Activated T-cell treated with anti-CD3 and anti-CD28 coated beads, Interleukin-2, amount 50 U/mL, for 4 hours (primary cell): ENCODE data around the gene FAAH2. TPM values are rescaled to one million over a fixed set of nuclear protein-coding genes. Genes with fewer than 3 reads are reported as not detected.
"Not testable (repeated sequence)": the region's sequence is repeated elsewhere in the genome, so short reads cannot be mapped to it uniquely, and the experiment has no call there.

Experiments used
- ATAC-seq, 2 donors: fragments of 200-7000 bp; cut with Tn5 transposase; one replicate each; pipeline ENCODE4 v1.10.0; 2021
- DNase-seq: peaks from one replicate; pipeline ENCODE4 v3.0.0-alpha.2; 2020
- H3K27me3 Mint-ChIP-seq: one replicate; pipeline ENCODE4 v1.8.0; 2021; ENCODE audit warnings: low read depth, mixed read lengths
- H3K36me3 Mint-ChIP-seq: one replicate; pipeline ENCODE4 v1.8.0; 2022; ENCODE audit warnings: mixed read lengths; ENCODE audit not compliant: insufficient read depth
- H3K4me1 Mint-ChIP-seq: one replicate; pipeline ENCODE4 v1.8.0; 2021; ENCODE audit warnings: low read depth, mixed read lengths
- H3K4me3 Mint-ChIP-seq: one replicate; pipeline ENCODE4 v1.8.0; 2021; ENCODE audit warnings: mild to moderate bottlenecking, moderate library complexity, mixed read lengths
- H3K9me3 Mint-ChIP-seq: one replicate; pipeline ENCODE4 v1.8.0; 2021; ENCODE audit warnings: mixed read lengths
- total RNA-seq, 3 donors: library from RNA; stranded (reverse); gene quantifications; one replicate each; pipeline ENCODE4 v1.2.1, GENCODE V29; 2021

The FAAH2 gene, protein sequence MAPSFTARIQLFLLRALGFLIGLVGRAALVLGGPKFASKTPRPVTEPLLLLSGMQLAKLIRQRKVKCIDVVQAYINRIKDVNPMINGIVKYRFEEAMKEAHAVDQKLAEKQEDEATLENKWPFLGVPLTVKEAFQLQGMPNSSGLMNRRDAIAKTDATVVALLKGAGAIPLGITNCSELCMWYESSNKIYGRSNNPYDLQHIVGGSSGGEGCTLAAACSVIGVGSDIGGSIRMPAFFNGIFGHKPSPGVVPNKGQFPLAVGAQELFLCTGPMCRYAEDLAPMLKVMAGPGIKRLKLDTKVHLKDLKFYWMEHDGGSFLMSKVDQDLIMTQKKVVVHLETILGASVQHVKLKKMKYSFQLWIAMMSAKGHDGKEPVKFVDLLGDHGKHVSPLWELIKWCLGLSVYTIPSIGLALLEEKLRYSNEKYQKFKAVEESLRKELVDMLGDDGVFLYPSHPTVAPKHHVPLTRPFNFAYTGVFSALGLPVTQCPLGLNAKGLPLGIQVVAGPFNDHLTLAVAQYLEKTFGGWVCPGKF
- total RNA-seq, result 1 to 10 TPM; 1.9 to 3.2 (median 2.1) TPM

DNA sequence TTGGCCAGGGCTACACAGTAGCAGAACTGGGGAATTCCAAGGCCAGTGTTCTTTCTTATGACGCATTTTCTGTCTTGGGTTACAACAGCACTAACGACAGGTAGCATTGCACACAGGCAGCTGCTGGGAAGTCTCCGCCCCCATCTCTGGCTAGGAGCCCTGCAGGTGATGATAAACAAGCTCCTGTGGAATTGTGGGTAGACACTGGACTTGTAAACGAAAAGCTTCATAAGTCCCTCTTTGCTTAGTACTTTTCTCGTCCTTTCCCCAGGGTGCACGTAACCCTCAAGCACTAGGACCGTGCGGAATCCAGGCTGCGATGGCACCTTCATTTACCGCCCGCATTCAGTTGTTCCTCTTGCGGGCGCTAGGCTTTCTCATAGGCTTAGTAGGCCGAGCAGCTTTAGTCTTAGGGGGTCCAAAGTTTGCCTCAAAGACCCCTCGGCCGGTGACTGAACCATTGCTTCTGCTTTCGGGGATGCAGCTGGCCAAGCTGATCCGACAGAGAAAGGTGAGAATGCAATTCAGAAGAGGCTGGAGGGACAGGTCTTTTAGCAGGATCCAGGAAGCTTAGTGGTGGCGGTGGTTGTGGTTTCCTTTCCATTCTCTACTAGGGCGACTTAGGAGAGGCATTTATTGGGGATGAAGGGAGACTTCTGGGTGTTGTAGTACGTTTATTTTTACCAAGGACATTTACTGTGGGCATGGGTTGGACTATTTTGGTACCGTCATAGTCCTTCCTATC is at the start of gene FAAH2:
TSS of gene FAAH2 (plus strand) at position 200 of the 745 bp plus-strand sequence. CDS start at position 320, 120 bp downstream.
- no peaks in the 10 kb centered on the region for H3K9me3 Mint-ChIP-seq
- no peaks in the 10 kb centered on the region for H3K36me3 Mint-ChIP-seq
- ATAC-seq (peak; percentile 85 to 87), DNase-seq (peak; percentile 54)
- peak within 1 kb of the TSS; percentile 80 for H3K4me3 Mint-ChIP-seq
- H3K4me1 Mint-ChIP-seq, result peaks cover 48% of the 10 kb centered on the region
- H3K27me3 Mint-ChIP-seq, result no peaks in the 10 kb centered on the region

DNA sequence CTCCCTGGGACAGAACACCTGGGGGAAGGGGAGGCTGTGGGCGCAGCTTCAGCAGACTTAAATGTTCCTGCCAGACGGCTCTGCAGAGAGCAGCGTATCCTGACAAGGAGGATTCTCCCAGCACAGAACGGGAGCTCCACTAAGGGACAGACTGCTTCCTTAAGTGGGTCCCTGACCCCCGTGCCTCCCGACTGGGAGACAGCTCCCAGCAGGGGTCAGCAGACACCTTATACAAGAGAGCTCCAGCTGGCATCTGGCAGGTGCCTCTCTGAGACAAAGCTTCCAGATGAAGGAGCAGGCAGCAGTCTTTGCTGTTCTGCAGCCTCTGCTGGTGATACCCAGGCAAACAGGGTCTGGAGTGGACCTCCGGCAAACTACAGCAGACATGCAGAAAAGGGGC is 44.5 kb upstream of the FAAH2 start:
- ATAC-seq (no peak), DNase-seq (no peak)
- Mint-ChIP-seq H3K4me3 (no peak overlapping the region), H3K4me1 (no peaks in the 10 kb centered on the region), H3K36me3 (peaks cover 13% of the 10 kb centered on the region), H3K27me3 (no peaks in the 10 kb centered on the region), H3K9me3 (peaks cover 19% of the 10 kb centered on the region)

DNA sequence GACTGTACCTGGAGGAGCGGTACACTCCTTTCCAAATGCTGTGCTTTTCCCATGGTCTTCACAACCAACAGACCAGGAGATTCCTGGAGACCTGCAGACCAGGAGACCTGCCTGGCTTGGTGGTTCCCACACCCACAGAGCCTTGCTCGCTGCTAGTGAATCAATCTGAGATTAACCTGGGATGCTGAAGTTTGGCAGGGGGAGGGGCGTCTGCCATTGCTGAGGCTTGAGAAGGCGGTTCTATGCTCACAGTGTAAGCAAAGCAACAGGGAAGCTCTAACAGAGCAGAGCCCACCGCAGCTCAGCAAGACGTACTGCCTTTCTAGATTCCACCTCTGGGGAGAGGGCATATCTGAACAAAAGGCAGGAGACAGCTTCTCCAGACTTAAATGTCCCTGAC is 34.5 kb upstream of the FAAH2 start:
- no peaks in the 10 kb centered on the region for H3K36me3 Mint-ChIP-seq
- DNase-seq (no peak), ATAC-seq (no peak)
- H3K4me1 Mint-ChIP-seq, result no peaks in the 10 kb centered on the region
- peaks cover 9% of the 10 kb centered on the region for H3K9me3 Mint-ChIP-seq
- H3K4me3 Mint-ChIP-seq, result no peak overlapping the region
- no peaks in the 10 kb centered on the region for H3K27me3 Mint-ChIP-seq

DNA sequence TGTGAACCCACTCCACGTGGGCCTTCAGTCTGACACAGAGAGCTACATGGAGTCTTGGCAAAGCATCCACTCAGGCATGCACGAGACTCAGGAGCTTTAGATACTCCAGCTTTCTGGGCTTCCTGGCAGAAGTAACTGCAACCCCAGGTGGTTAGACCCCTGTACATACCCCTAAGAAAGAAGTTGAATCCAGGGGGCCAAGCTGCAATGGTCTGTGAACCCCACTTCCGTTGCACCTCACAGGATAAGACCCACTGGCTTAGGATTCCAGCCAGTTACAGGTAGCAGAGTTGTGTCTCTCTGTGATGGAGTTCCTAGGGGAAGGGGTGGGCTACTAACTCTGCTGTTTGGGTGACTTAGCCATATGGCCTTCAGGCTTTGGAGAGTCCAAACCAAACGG is 21.4 kb upstream of the FAAH2 start:
- ATAC-seq (no peak), DNase-seq (no peak)
- no peaks in the 10 kb centered on the region for H3K4me1 Mint-ChIP-seq
- H3K36me3 Mint-ChIP-seq, result no peaks in the 10 kb centered on the region
- H3K27me3 Mint-ChIP-seq, result peaks cover 2% of the 10 kb centered on the region
- no peak overlapping the region for H3K4me3 Mint-ChIP-seq
- H3K9me3 Mint-ChIP-seq, result peaks cover 17% of the 10 kb centered on the region

DNA sequence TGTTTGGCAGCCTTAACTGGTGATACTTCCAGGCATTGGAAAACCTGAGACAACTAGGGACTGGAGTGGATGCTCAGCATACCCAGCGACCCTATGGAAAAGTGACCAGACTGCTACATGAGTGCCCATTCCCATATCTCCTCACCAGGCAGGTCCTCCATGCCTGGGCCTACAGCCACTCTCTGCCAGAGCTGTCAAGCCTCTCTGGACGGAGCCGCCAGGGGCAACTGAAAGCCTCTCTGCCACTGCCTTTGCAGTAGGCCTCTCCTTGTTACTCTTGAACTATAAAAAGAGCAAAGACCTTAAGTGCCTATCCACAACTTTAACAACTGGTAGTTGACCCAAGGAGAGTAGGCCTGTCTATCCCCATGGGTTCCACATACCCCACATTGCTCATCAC is 20.2 kb upstream of the FAAH2 start:
- no peaks in the 10 kb centered on the region for H3K4me1 Mint-ChIP-seq
- no peaks in the 10 kb centered on the region for H3K36me3 Mint-ChIP-seq
- no peak for ATAC-seq
- peaks cover 2% of the 10 kb centered on the region for H3K27me3 Mint-ChIP-seq
- no peak overlapping the region for H3K4me3 Mint-ChIP-seq
- DNase-seq, result no peak
- H3K9me3 Mint-ChIP-seq, result peaks cover 17% of the 10 kb centered on the region

DNA sequence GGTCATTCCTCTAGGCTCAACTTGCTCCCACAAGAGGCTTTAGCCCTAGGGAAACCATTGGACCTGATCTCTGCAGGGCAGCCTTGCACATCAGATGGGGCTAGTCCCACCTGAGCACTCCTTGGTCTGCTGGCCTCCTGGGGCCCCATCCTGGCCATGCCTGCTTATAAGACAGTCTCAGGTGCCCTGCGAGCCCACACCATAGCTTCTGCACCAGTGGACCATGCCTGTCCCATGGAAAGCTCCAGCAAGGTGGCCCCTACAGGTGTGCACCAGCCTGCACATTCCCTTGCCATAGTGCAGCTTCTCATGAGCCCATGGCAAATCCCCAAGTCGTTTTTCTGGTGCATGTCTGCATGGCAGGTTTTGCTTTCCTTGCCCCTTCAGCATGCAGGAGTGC is 19.6 kb upstream of the FAAH2 start:
- Mint-ChIP-seq H3K4me1 (no peaks in the 10 kb centered on the region), H3K36me3 (no peaks in the 10 kb centered on the region), H3K9me3 (peaks cover 17% of the 10 kb centered on the region), H3K4me3 (no peak overlapping the region), H3K27me3 (peaks cover 2% of the 10 kb centered on the region)
- ATAC-seq (no peak), DNase-seq (no peak)

DNA sequence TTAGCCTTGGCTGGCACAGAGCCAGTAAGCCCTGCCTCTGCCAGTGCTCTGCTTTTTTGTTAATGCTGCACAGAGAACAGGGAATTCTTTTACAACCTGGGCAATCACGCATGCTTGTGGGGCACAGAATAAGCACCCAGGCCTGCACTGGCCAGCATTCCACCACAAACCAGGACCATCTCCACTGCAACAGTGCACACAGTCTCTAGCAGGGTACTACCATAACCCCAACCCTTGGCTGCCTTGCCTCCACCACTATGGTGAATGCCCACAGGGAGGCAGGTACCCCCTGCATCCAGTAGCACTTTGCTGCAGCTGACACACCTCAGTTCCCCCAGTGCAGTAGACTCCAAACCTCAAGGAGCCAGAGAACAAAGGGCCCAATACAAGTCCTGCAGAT is 19.2 kb upstream of the FAAH2 start:
- no peaks in the 10 kb centered on the region for H3K36me3 Mint-ChIP-seq
- H3K4me1 Mint-ChIP-seq, result no peaks in the 10 kb centered on the region
- peaks cover 2% of the 10 kb centered on the region for H3K27me3 Mint-ChIP-seq
- H3K9me3 Mint-ChIP-seq, result peaks cover 17% of the 10 kb centered on the region
- DNase-seq (no peak), ATAC-seq (no peak)
- H3K4me3 Mint-ChIP-seq, result no peak overlapping the region

DNA sequence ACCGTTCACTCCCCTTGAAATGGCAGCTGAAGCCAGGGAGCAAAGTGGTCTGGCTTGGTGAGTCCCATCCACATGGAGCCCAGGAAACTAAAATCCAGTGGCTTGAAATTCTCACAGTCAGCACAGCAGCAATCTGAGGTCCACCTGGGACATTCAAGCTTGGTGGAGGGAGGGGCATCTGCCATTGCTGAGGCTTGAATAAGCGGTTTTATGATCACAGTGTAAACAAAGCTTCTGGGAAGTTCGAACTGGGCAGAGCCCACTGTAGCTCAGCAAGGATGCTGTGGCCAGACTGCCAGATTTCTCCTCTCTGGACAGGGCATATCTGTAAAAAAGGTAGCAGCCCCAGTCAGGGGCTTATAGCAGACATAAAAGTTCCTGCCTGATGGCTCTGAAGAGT is 15.5 kb upstream of the FAAH2 start:
- Mint-ChIP-seq H3K9me3 (peaks cover 17% of the 10 kb centered on the region), H3K36me3 (no peaks in the 10 kb centered on the region), H3K4me1 (no peaks in the 10 kb centered on the region), H3K27me3 (peaks cover 2% of the 10 kb centered on the region), H3K4me3 (no peak overlapping the region)
- ATAC-seq (no peak), DNase-seq (no peak)

DNA sequence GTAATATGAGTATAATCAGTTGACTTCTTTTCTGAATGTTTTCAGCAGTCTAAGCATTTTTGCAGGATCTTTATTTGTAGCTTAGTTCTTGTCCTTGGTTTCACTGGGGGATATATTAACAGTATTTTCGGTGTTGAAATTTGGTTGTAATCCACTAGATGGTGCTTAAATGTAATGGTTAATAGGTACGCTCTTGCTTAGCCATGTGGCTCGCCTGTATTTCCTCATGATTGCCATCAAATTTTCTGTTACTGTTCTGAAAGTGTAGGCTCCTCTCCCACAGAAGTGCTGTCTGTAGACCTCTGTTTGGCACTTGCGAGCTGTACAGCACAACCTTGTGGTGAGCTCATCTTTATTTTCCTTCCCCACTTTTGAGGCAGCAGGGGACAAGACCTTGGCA is 3.9 kb upstream of the FAAH2 start:
- H3K9me3 Mint-ChIP-seq, result no peaks in the 10 kb centered on the region
- H3K4me1 Mint-ChIP-seq, result peaks cover 35% of the 10 kb centered on the region
- DNase-seq (no peak), ATAC-seq (peak in 1 of 2 donors; percentile 31)
- no peak overlapping the region for H3K4me3 Mint-ChIP-seq
- H3K36me3 Mint-ChIP-seq, result no peaks in the 10 kb centered on the region
- H3K27me3 Mint-ChIP-seq, result no peaks in the 10 kb centered on the region

DNA sequence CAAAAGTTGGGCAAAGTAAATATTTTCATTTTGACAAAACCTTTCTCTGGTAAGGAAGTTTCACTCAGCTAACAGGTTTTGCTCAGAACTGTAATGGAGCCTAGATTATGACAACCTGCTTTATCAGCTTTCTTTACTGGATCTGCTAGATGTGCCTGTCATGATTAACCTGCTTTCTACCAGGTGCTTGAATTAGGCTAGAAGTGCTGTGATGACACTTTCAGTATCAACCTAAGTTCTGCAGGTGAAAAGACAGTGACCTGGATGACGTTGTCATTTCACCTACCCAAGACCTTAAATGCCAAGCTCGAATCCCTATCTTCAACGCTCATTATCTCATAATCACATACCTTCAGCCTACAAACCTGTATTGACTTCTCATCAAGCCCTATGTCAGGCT is 1.5 kb upstream of the FAAH2 start:
- Mint-ChIP-seq H3K9me3 (no peaks in the 10 kb centered on the region), H3K27me3 (no peaks in the 10 kb centered on the region), H3K36me3 (no peaks in the 10 kb centered on the region), H3K4me1 (peaks cover 40% of the 10 kb centered on the region), H3K4me3 (no peak overlapping the region)
- DNase-seq (no peak), ATAC-seq (no peak)

DNA sequence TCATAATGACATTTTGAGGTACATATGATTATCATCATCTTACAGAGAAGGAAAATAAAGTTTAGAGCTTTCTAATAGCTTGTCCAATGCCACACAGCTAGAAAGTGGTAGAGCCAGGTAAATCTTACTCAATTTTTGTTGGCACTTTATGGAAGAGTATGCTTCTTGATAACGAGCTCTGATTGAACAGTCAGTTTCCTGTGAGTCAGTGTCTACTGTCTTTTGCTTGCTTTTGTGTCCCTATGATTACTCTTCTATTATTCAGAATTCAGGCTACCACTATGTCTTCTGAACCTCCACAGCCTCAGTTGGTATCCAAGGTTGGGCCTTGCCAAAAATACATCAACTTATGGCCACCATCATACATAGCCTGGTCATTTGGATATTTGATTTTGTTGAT is 2.6 kb downstream of the FAAH2 start:
- ATAC-seq, result peak; percentile 33 to 46
- no peaks in the 10 kb centered on the region for H3K9me3 Mint-ChIP-seq
- peaks cover 9% of the 10 kb centered on the region for H3K36me3 Mint-ChIP-seq
- no peak for DNase-seq
- peaks cover 46% of the 10 kb centered on the region for H3K4me1 Mint-ChIP-seq
- no peaks in the 10 kb centered on the region for H3K27me3 Mint-ChIP-seq
- H3K4me3 Mint-ChIP-seq, result peak overlapping the region; percentile 46

DNA sequence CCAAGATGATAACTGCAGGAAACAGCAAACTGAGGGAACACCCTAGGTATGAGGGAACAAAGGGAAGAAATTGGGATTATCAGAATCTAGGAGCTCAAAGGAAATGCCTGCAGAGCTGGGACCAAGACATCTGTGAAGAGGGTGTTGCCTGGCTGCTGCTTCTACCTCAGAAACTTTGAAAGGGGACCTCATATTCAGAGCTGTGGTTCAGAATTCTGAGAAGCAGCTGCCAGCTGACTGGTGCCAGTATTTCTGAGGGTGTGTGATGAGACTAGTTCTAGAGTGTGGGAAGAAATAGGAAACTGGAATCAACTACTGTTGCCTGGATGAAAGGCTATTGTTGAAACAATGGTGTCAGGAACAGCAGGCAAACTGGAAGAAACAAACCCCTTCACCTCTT is 8.5 kb downstream of the FAAH2 start:
- DNase-seq (no peak), ATAC-seq (no peak)
- Mint-ChIP-seq H3K4me3 (no peak overlapping the region), H3K27me3 (no peaks in the 10 kb centered on the region), H3K9me3 (no peaks in the 10 kb centered on the region), H3K4me1 (peaks cover 37% of the 10 kb centered on the region), H3K36me3 (peaks cover 26% of the 10 kb centered on the region)

DNA sequence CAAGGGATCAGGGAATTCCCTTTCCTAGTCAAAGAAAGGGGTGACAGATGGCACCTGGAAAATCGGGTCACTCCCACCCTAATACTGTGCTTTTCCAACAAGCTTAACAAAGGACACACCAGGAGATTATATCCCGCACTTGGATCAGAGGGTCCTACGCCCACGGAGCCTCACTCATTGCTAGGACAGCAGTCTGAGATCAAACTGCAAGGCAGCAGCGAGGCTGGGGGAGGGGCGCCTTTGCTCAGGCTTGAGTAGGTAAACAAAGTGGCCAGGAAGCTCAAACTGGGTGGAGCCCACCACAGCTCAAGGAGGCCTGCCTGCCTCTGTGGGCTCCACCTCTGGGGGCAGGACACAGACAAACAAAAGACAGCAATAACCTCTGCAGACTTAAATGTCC is 9.2 kb downstream of the FAAH2 start:
- Mint-ChIP-seq H3K36me3 (peaks cover 26% of the 10 kb centered on the region), H3K4me1 (peaks cover 37% of the 10 kb centered on the region)
- not testable (repeated sequence) for H3K9me3 Mint-ChIP-seq, DNase-seq, ATAC-seq, H3K4me3 Mint-ChIP-seq, H3K27me3 Mint-ChIP-seq

DNA sequence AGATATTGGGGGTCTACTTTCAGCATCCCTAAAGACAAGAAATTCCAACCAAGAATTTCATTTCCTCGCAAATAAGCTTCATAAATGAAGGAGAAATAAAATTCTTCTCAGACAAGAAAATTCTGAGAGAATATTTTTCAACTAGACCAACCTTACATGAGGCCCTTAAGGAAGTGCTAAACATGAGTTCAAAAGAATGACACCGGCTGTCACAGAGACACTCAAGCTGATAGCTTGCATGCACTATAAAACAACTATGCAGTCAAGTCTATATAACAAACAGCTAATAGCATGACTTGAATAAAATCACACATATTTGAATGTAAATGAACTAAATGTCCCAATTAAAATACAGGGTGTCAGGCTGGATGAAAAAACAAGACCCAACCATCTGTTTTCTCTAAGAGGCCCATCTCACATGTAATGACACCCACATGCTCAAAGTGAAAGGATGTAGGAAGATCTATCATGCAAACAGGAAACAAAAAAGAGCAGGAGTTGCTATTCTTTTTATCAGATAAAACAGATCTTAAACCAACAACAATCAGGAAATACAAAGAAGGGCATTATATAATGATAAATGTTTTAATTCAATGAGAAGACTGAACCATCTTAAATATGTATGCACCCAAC is 27.2 kb downstream of the FAAH2 start:
- peaks cover 13% of the 10 kb centered on the region for H3K36me3 Mint-ChIP-seq
- ATAC-seq (no peak), DNase-seq (no peak)
- peaks cover 15% of the 10 kb centered on the region for H3K4me1 Mint-ChIP-seq
- H3K9me3 Mint-ChIP-seq, result peaks cover 22% of the 10 kb centered on the region
- H3K4me3 Mint-ChIP-seq, result no peak overlapping the region
- H3K27me3 Mint-ChIP-seq, result no peaks in the 10 kb centered on the region
